Caco-2 (cell line): Measurements from ENCODE around the gene AXIN1. TPM values are rescaled to one million over a fixed set of nuclear protein-coding genes. Genes with fewer than 3 reads are reported as not detected.

Experiments used
- BruUV-seq: library from RNA; stranded (reverse); fragments of 400-500 nt; replicated peaks from 2 replicates; lab custom pipeline; 2021; lab: Mats Ljungman, UMichigan
- CTCF ChIA-PET: fragments of 300-600 bp; sonication (Branson Sonifier 250); formaldehyde crosslinking; loops from one replicate; lab custom pipeline; 2022; ENCODE audit warnings: antibody characterized with exemption; lab: Charles Lee
- POLR2A ChIA-PET: fragments of 300-600 bp; sonication (Branson Sonifier 250); formaldehyde crosslinking; loops from one replicate; lab custom pipeline; 2022; ENCODE audit warnings: antibody characterized with exemption; lab: Charles Lee
- DNase-seq, 2 experiments: peaks; one replicate each; pipeline versions ENCODE4 v3.0.0 to v3.0.0-alpha.2; 2020 to 2022
- H3K27me3 ChIP-seq: replicated peaks from 2 replicates; pipeline ENCODE4 v1.6.0; 2011; ENCODE audit warnings: low read length; ENCODE audit not compliant: control insufficient read depth, insufficient read depth
- H3K36me3 ChIP-seq: 2 replicates; pipeline ENCODE4 v1.5.1; 2011; ENCODE audit warnings: low read length; ENCODE audit not compliant: control insufficient read depth, insufficient read depth
- H3K4me1 ChIP-seq: fragments of 250-450 bp; sonication (Bioruptor Pico); 2 replicates; pipeline ENCODE4 v1.5.1; 2020; ENCODE audit warnings: mild to moderate bottlenecking
- H3K4me3 ChIP-seq: 2 replicates; pipeline ENCODE4 v1.5.1; 2011; ENCODE audit warnings: low read depth, mild to moderate bottlenecking, control low read depth, low read length
- H3K9me3 ChIP-seq: fragments of 250-450 bp; sonication (Bioruptor Pico); 2 replicates; pipeline ENCODE4 v1.5.1; 2020; ENCODE audit warnings: mild to moderate bottlenecking, moderate library complexity
- H3K27ac Mint-ChIP-seq: one replicate; pipeline ENCODE4 v1.8.0; 2022; ENCODE audit warnings: mixed read lengths; ENCODE audit not compliant: unreplicated experiment
- H3K27me3 Mint-ChIP-seq: one replicate; pipeline ENCODE4 v1.8.0; 2022; ENCODE audit warnings: mixed read lengths; ENCODE audit not compliant: insufficient read depth, unreplicated experiment
- H3K36me3 Mint-ChIP-seq: one replicate; pipeline ENCODE4 v1.8.0; 2022; ENCODE audit warnings: mild to moderate bottlenecking, mixed read lengths; ENCODE audit not compliant: insufficient read depth, unreplicated experiment
- H3K4me1 Mint-ChIP-seq: one replicate; pipeline ENCODE4 v1.8.0; 2022; ENCODE audit warnings: low read depth, mixed read lengths; ENCODE audit not compliant: unreplicated experiment
- H3K4me3 Mint-ChIP-seq: one replicate; pipeline ENCODE4 v1.8.0; 2022; ENCODE audit warnings: mild to moderate bottlenecking, moderate library complexity, mixed read lengths; ENCODE audit not compliant: unreplicated experiment
- H3K9me3 Mint-ChIP-seq: one replicate; pipeline ENCODE4 v1.8.0; 2022; ENCODE audit warnings: mixed read lengths; ENCODE audit not compliant: unreplicated experiment
- CTCF ChIP-seq, 2 experiments: fragments of 200-600 bp in 1 of 2; IDR thresholded peaks; 1 replicate in 1 of 2; 2 replicates in 1 of 2; pipeline versions ENCODE4 v1.5.1 to v1.8.0; 2011 to 2022; ENCODE audit warnings: antibody characterized with exemption in 1 of 2, control low read depth in 1 of 2, inconsistent platforms in 1 of 2, low read depth in 1 of 2, low read length in 1 of 2, mild to moderate bottlenecking in 1 of 2, moderate library complexity in 1 of 2; ENCODE audit not compliant: insufficient read depth in 1 of 2, severe bottlenecking in 1 of 2, unreplicated experiment in 1 of 2
- intact Hi-C: fragments of 100-400 bp; cut with micrococcal nuclease; formaldehyde crosslinking; loops from one replicate; pipeline ENCODE4 v1.10.0; 2022; ENCODE audit not compliant: unreplicated experiment
- total RNA-seq: library from RNA; stranded (reverse); gene quantifications from 2 replicates; pipeline ENCODE4 v1.2.3, GENCODE V29; 2022

The AXIN1 gene
- total RNA-seq, 1 experiment from 2014 or later, result 34.5 TPM

- no TSS peak for BruUV-seq
- CTCF ChIA-PET, result no interaction called here
- no peaks in the 10 kb centered on the region for H3K9me3 ChIP-seq
- no peak overlapping the region for H3K4me3 Mint-ChIP-seq
- no peaks in the 10 kb centered on the region for H3K4me1 ChIP-seq
- intact Hi-C loops, result no loop called here
- H3K36me3 Mint-ChIP-seq, result peaks cover 45% of the 10 kb centered on the region
- H3K27me3 Mint-ChIP-seq, result no peaks in the 10 kb centered on the region
- H3K27ac Mint-ChIP-seq, result no peak overlapping the region
- no peak for DNase-seq
- POLR2A ChIA-PET, result no interaction called here
- H3K27me3 ChIP-seq, result no peaks in the 10 kb centered on the region
- peaks cover 2% of the 10 kb centered on the region for H3K36me3 ChIP-seq
- no peak for TF ChIP-seq CTCF (IDR thresholded peaks at IDR 0.05; ENCODE audit: insufficient read depth in 1 of 2, low read depth in 1 of 2, low read length in 1 of 2, severe bottlenecking in 1 of 2, unreplicated experiment in 1 of 2)
- no peak overlapping the region for H3K4me3 ChIP-seq
- no peaks in the 10 kb centered on the region for H3K9me3 Mint-ChIP-seq
- no peaks in the 10 kb centered on the region for H3K4me1 Mint-ChIP-seq
These were observed 20.6 kb upstream of the AXIN1 start for GRCh38 chr16:373020-373598.

- Mint-ChIP-seq H3K4me1 (no peaks in the 10 kb centered on the region), H3K27ac (no peak overlapping the region), H3K36me3 (peaks cover 45% of the 10 kb centered on the region), H3K9me3 (no peaks in the 10 kb centered on the region), H3K4me3 (no peak overlapping the region), H3K27me3 (no peaks in the 10 kb centered on the region)
- no peak for DNase-seq
- no peaks in the 10 kb centered on the region for H3K27me3 ChIP-seq
- peaks cover 2% of the 10 kb centered on the region for H3K36me3 ChIP-seq
- POLR2A ChIA-PET, result no interaction called here
- no peaks in the 10 kb centered on the region for H3K4me1 ChIP-seq
- CTCF ChIA-PET, result no interaction called here
- intact Hi-C loops, result no loop called here
- no peaks in the 10 kb centered on the region for H3K9me3 ChIP-seq
- no peak for TF ChIP-seq CTCF (IDR thresholded peaks at IDR 0.05; ENCODE audit: insufficient read depth in 1 of 2, low read depth in 1 of 2, low read length in 1 of 2, severe bottlenecking in 1 of 2, unreplicated experiment in 1 of 2)
- no TSS peak for BruUV-seq
- no peak overlapping the region for H3K4me3 ChIP-seq
These were observed 19.9 kb upstream of the AXIN1 start for GRCh38 chr16:372302-372983.

- no peak for TF ChIP-seq CTCF (IDR thresholded peaks at IDR 0.05; ENCODE audit: insufficient read depth in 1 of 2, low read depth in 1 of 2, low read length in 1 of 2, severe bottlenecking in 1 of 2, unreplicated experiment in 1 of 2)
- no peaks in the 10 kb centered on the region for H3K9me3 Mint-ChIP-seq
- CTCF ChIA-PET, result interaction anchor here (0.6 to 1.4 kb wide), 3 partner anchors 11 to 395 kb away, joined by 3 to 6 read pairs (median 3); partner anchors contain the start of gene AXIN1
- POLR2A ChIA-PET, result no interaction called here
- Histone ChIP-seq H3K27me3 (no peaks in the 10 kb centered on the region), H3K4me1 (no peaks in the 10 kb centered on the region), H3K36me3 (peaks cover 2% of the 10 kb centered on the region), H3K9me3 (no peaks in the 10 kb centered on the region), H3K4me3 (no peak overlapping the region)
- no peaks in the 10 kb centered on the region for H3K27me3 Mint-ChIP-seq
- H3K4me3 Mint-ChIP-seq, result no peak overlapping the region
- intact Hi-C loops, result no loop called here
- no peaks in the 10 kb centered on the region for H3K4me1 Mint-ChIP-seq
- no peak for DNase-seq
- peaks cover 47% of the 10 kb centered on the region for H3K36me3 Mint-ChIP-seq
- BruUV-seq, result no TSS peak
- no peak overlapping the region for H3K27ac Mint-ChIP-seq
These were observed 19.2 kb upstream of the AXIN1 start for GRCh38 chr16:371515-372301.
